PFSK-1 (cell line): ENCODE results near the gene FOXN4.

Source experiments
- POLR2AphosphoS5 ChIP-seq: IDR thresholded peaks from 2 replicates; pipeline ENCODE4 v1.6.1; 2012; ENCODE audit warnings: low read depth, mild to moderate bottlenecking, control low read depth, low read length, moderate library complexity
- TF ChIP-seq, protein P1 (sequence below), 2 experiments: IDR thresholded peaks; 2 replicates each; pipeline versions ENCODE4 v1.6.1 to v1.8.0; 2011 to 2012; ENCODE audit warnings: low read depth in 2 of 2, low read length in 2 of 2, control low read depth in 1 of 2, inconsistent platforms in 1 of 2, mild to moderate bottlenecking in 1 of 2, moderate library complexity in 1 of 2; ENCODE audit not compliant: insufficient read depth in 1 of 2

DNA sequence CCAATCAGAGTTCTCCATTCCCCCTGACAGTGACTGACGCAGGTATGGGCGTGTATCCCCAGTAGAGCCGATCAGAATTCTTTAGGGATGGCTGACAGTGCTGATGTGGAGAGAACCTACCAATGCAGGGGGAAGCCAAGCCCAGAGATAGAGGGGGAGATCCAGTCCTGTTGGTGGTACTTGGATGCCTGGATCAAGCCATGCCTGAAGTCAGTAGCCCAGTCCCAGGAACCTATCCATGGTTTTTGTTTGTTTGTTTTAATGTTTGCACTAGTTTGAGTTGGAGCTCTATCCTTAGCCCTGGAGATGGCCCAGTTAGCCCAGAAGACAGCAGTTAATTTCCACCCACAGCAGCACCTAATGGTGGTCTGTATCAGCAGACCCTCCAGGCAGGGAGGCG is 40.2 kb downstream of the FOXN4 start:
- no peak for TF ChIP-seq POLR2AphosphoS5
- TF ChIP-seq, protein P1, sequence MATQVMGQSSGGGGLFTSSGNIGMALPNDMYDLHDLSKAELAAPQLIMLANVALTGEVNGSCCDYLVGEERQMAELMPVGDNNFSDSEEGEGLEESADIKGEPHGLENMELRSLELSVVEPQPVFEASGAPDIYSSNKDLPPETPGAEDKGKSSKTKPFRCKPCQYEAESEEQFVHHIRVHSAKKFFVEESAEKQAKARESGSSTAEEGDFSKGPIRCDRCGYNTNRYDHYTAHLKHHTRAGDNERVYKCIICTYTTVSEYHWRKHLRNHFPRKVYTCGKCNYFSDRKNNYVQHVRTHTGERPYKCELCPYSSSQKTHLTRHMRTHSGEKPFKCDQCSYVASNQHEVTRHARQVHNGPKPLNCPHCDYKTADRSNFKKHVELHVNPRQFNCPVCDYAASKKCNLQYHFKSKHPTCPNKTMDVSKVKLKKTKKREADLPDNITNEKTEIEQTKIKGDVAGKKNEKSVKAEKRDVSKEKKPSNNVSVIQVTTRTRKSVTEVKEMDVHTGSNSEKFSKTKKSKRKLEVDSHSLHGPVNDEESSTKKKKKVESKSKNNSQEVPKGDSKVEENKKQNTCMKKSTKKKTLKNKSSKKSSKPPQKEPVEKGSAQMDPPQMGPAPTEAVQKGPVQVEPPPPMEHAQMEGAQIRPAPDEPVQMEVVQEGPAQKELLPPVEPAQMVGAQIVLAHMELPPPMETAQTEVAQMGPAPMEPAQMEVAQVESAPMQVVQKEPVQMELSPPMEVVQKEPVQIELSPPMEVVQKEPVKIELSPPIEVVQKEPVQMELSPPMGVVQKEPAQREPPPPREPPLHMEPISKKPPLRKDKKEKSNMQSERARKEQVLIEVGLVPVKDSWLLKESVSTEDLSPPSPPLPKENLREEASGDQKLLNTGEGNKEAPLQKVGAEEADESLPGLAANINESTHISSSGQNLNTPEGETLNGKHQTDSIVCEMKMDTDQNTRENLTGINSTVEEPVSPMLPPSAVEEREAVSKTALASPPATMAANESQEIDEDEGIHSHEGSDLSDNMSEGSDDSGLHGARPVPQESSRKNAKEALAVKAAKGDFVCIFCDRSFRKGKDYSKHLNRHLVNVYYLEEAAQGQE (IDR thresholded peaks at IDR 0.05; ENCODE audit: insufficient read depth in 1 of 2, low read depth in 2 of 2, low read length in 2 of 2), result no peak
